HG02884 (cell line): ENCODE results near the gene FABP6.

Experiments used
- ATAC-seq: cut with Tn5 transposase; IDR thresholded peaks from one replicate; pipeline ENCODE4 v1.9.1; 2021; ENCODE audit warnings: mild to moderate bottlenecking, moderate library complexity; ENCODE audit not compliant: unreplicated experiment

Gene FABP6

GRCh38 chr5:160260881-160261815 lies 31.8 kb downstream of the FABP6 start:
- ATAC-seq = no peak

GRCh38 chr5:160262151-160263074 lies 33.1 kb downstream of the FABP6 start:
- no peak for ATAC-seq

- no peak for ATAC-seq
Observed at GRCh38 chr5:160263326-160263855, 34.1 kb downstream of the FABP6 start.

- ATAC-seq = no peak
Observed at GRCh38 chr5:160266044-160266443, 36.7 kb downstream of the FABP6 start.

- ATAC-seq = no peak
Observed at GRCh38 chr5:160266752-160267345, 37.5 kb downstream of the FABP6 start.

- no peak for ATAC-seq
Observed at GRCh38 chr5:160268121-160268520, 38.8 kb downstream of the FABP6 start.

GRCh38 chr5:160269017-160269416 lies 39.7 kb downstream of the FABP6 start:
- ATAC-seq = no peak

- no peak for ATAC-seq
Observed at GRCh38 chr5:160270704-160271103, 41.4 kb downstream of the FABP6 start.

GRCh38 chr5:160271396-160271795 lies 42.1 kb downstream of the FABP6 start:
- no peak for ATAC-seq

- ATAC-seq = no peak
Observed at GRCh38 chr5:160271836-160272235, 42.5 kb downstream of the FABP6 start.

- ATAC-seq = no peak
Observed at GRCh38 chr5:160272264-160272663, 43.0 kb downstream of the FABP6 start.

GRCh38 chr5:160272889-160273288 lies 43.6 kb downstream of the FABP6 start:
- ATAC-seq = no peak

- ATAC-seq = no peak
Observed at GRCh38 chr5:160274483-160274931, 45.2 kb downstream of the FABP6 start.

GRCh38 chr5:160278343-160278742 lies 49.0 kb downstream of the FABP6 start:
- ATAC-seq = no peak

- no peak for ATAC-seq
Observed at GRCh38 chr5:160280384-160281095, 51.2 kb downstream of the FABP6 start.

GRCh38 chr5:160281275-160281674 lies 52.0 kb downstream of the FABP6 start:
- no peak for ATAC-seq

GRCh38 chr5:160284291-160284873 lies 55.1 kb downstream of the FABP6 start:
- ATAC-seq = no peak

- no peak for ATAC-seq
Observed at GRCh38 chr5:160285316-160285715, 56.0 kb downstream of the FABP6 start.

- ATAC-seq = no peak
Observed at GRCh38 chr5:160286947-160287346, 57.6 kb downstream of the FABP6 start.
